Stimulated activated CD8-positive, alpha-beta memory T cell treated with anti-CD3 and anti-CD28 coated beads, Interleukin-7, amount 100 ng/mL, for 4 hours (primary cell): ENCODE data around the gene RANBP10.
A peak's percentile ranks its signal among the peaks of the same experiment; 100 is the strongest.
"Not testable (repeated sequence)": the region's sequence is repeated elsewhere in the genome, so short reads cannot be mapped to it uniquely, and the experiment has no call there.

ENCODE experiments used
- DNase-seq, 2 donors: peaks; one replicate each; pipeline ENCODE4 v3.0.0-alpha.2; 2020; ENCODE audit warnings: low read depth in 2 of 2

RANBP10 gene

DNA sequence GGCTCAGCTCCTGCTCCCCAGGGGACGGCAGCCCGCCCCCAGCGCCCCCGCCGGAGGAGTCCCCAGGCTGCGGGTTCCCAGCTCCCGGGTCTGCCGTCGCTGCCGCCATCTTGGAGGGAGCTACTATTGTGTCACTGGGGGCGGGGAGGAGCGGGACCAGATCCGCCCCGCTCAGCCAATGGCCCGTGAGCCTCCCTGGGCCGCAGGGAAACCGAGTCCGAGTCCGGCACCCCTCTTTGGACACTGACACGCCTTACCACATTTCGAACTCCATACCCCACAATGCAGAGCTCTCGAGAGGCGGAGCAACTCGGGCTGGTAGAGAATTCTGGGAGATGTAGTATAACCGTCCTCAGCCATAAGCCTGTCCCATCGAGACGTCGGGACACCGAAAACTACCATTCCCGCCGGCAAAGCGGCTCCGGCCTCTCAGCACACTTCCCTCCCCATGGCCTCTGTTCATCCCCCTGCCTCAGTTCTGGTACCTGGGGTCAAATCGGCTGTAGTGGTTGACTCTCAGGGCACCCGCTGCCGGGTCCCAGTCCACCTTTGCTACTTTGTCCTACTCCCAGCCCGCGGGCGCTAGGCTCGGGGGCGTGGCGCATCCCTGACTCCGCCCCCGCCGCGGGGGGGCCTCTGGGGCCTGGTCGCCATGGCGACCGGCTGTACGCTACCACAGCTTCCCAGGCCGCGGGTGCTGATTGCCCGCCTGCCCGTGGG is at the start of gene RANBP10, which contains the start of gene TSNAXIP1:
RANBP10 (minus strand) TSS at position 133 of the 720 bp plus-strand sequence; CDS start at position 109, 24 bp downstream.
TSNAXIP1 (plus strand) TSS at position 462 of the 720 bp plus-strand sequence. CDS start 261 bp downstream, outside the sequence.
- peak; percentile 95 to 96 for DNase-seq

DNA sequence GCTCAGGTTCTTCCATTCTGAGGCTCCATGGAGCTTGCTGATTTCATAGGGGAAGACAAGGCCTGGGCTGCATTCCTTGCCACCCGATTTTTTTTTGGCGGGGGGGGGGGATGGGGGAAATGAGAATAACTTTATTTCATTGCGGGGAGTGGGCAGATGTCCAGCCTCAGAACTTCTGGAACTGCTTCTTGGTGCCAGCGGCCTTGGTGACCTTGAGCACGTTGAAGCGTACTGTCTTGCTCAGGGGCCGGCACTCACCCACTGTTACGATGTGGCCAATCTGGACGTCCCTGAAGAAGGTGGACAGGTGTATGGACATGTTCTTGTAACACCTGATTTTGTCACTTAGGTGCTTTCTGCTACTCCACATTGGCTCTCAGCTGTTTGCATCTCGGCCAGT is 49.4 kb upstream of the RANBP10 start:
- DNase-seq, result no peak

DNA sequence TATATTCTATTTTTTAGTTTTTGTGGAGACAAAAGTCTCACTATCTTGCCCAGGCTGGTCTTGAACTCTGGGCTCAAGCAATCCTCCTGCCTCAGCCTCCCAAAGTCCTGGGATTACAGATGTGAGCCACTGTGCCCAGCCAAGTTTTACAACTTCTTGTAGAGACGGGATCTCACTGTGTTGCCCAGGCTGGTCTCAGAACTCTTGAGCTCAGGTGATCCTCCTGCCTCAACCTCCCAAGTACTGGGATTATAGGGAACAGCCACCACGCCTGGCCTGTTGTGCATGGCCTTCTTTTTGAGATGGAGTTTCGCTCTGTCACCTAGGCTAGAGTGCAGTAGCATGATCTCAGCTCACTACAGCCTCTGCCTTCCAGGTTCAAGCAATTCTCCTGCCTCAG is 47.3 kb upstream of the RANBP10 start:
- DNase-seq, result no peak

DNA sequence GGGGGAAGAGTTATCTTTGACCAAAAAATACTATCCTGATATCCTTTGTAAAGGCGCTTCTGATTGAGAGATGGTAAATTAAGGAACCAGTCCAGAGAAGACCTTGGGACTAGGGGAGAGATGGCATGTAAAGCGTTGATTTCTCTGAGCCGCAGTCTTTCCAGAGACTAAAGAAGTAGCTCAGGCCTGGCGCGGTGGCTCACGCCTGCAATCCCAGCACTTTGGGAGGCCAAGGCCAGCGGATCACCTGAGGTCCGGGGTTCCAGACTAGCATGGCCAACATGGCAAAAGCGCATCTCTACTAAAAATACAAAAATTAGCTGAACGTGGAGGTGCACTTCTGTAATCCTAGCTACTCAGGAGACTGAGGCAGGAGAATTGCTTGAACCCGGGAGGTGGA is 41.8 kb upstream of the RANBP10 start:
- no peak for DNase-seq

DNA sequence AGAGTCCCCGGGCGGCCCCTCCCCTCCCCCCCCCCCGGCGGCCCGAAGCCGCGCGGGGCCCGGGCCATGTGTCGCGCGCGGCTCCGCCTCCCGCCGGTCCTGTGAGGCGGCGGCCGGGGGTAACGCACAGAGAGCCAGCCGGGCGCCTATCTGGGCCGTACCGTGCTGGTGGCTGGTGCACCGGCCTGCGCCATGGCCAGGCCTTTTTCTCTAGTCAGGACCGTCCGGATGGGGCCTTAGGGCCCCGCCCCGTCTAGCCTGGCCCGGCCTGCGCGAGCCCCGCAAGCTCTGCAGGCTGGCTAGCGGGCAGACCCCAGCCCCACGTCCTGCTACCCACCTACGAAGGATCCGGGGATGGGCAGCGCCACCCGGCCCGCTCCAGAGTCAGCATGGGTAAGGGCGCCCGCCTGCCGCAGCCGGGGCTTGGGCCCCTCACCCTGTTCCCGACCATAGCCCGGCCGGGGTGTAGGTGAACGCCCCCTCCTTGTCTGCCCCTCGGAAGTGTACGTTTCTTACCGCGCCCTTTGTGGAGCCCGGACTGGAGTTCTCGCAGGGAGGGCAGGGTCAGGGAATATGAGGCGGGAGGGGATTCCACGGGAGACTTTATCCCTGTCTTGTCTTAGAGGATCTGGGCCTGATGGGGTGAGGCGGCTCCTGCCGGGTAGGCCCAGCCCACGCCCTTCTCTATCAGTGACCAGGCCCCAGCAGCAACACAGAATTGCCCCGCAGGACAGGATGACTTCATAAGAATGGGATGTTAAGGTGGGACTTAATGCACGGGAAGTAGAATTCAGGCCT is 40.9 kb upstream of the RANBP10 start, which contains the start of gene CENPT:
CENPT (minus strand) TSS at position 630 of the 798 bp plus-strand sequence. CDS start 13,834 bp downstream, outside the sequence.
- DNase-seq, result no peak

DNA sequence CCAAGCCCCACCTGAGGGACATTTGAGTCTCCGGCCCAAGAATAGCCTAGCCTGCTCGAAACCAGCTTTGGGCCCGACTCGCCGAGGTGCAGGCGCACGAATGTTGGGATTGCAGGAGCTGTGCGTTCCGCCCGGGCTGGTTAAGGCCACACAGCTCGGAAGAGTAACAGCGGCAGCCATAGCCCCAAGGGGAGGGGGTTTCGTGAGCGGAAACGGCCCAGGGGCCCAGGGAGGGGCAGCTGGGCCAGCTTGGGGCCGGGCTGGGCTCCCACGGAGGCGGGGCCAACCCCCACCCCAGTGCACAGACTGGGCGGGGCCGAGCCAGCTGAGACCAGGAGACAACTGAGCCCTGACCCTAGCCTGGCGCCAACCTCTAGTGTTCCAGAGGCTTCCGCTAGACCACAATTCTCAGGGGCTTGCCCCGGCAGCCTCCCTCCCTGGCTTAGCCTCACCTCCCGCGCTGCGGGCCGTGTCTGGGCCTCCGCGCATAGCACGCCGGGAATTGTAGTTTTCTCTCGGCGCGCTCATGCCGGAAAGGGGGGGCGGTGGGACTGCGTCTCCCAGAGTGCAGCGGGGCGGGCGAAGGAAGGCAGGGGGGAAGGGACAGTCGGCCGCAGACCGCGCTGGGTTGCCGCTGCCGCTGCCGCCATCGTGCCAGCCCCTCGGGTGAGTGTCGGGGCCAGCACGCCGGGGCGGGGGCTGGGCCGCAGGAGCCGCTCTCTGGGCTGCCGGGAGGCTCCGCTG is 40.1 kb upstream of the RANBP10 start, which contains the start of gene NUTF2:
NUTF2 (plus strand) TSS at position 614 of the 744 bp plus-strand sequence. CDS start 18,198 bp downstream, outside the sequence.
- DNase-seq, result peak; percentile 90 to 93

DNA sequence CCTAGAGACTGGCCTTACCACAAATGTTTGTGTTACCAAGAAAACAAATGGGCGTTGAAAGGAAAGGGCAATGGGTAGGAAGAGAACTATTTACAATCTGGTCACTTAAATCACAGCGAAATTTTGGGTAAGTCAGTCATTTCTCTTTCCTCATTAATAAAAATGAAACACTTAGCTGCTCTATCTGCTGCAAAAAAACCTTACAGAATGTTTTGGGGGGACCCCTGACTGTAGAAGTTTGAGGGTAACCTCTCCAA is 39.6 kb upstream of the RANBP10 start:
- no peak for DNase-seq

DNA sequence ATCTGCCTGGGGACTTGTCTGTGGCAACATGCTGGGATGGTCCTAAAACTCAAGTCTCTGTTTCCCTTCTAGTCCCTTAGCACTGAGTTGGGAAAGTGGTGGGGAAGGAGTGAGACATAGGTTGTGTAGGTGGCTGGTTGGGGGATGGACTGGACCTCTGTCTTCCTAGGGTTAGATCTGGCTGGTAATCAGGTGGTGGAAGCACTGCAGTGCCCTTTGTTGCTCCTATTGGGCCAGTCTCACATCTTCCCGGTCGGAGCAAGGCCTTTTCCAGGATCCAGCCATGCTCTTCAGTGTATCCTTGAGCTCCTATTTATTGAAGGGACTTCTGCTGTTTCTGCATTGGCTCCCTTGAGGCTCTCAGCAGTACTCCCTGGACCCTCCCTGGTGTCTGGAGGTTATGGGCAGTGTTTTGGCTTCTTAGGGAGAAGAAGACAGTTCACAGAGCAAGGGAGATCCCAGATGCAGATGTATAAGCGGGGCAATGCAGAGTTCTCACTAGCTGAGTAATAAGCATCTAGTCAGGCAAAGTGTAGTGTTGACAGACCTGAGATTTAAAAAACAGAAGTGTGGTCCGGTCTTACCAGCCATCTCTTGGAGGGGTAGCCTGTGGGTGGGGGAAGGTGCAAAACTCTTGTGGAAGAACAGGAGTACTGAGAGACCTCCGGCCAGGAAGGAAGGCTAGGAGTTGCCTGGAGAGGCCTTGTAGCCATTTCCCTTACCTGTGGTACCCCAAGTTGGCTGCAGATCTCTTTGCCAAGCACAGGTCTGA is 39.1 kb upstream of the RANBP10 start:
- DNase-seq, result no peak

DNA sequence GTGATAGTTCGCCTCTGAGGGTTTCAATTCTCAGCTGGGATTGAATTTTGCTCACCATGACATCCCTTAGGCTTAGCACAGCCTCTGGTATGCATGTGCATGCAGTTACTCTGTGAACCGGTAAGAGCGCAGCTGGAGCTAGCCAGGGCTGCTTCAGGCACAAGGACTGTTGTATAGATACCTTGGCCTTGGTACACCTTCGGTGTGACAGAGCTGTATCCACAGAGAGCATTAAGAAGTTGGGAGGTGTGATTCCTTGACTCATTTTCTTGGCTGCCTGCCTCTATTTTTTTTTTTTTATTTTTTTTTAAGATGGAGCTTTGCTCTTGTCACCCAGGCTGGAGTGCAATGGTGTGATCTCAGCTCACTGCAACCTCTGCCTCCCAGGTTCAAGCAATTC is 38.1 kb upstream of the RANBP10 start:
- DNase-seq, result no peak

DNA sequence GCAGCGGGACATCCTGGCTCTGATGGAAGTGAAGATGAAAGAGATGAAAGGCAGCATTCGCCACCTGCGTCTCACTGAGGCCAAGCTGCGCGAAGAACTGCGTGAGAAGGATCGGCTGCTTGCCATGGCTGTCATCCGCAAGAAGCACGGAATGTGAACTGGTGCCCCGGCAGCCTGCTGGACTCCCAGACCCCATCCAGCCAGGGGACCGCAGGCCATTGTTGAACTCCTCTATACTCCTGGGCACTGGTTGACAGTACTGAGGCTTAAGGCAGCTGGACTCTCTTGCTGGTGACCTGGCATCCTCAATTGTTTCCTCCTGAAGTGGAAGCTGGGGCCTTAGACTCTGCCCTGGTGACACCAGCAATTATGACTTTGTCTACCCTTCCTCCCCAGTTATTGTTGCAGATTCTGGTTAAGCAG is 37.0 kb upstream of the RANBP10 start:
- peak in 1 of 2 donors; percentile 5 for DNase-seq

DNA sequence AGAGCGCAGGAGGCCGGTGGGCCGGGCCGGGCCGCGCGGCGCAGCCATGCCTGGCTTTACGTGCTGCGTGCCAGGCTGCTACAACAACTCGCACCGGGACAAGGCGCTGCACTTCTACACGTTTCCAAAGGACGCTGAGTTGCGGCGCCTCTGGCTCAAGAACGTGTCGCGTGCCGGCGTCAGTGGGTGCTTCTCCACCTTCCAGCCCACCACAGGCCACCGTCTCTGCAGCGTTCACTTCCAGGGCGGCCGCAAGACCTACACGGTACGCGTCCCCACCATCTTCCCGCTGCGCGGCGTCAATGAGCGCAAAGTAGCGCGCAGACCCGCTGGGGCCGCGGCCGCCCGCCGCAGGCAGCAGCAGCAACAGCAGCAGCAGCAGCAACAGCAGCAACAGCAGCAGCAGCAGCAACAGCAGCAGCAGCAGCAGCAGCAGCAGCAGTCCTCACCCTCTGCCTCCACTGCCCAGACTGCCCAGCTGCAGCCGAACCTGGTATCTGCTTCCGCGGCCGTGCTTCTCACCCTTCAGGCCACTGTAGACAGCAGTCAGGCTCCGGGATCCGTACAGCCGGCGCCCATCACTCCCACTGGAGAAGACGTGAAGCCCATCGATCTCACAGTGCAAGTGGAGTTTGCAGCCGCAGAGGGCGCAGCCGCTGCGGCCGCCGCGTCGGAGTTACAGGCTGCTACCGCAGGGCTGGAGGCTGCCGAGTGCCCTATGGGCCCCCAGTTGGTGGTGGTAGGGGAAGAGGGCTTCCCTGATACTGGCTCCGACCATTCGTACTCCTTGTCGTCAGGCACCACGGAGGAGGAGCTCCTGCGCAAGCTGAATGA is 36.4 kb upstream of the RANBP10 start:
- peak; percentile 5 to 39 for DNase-seq

DNA sequence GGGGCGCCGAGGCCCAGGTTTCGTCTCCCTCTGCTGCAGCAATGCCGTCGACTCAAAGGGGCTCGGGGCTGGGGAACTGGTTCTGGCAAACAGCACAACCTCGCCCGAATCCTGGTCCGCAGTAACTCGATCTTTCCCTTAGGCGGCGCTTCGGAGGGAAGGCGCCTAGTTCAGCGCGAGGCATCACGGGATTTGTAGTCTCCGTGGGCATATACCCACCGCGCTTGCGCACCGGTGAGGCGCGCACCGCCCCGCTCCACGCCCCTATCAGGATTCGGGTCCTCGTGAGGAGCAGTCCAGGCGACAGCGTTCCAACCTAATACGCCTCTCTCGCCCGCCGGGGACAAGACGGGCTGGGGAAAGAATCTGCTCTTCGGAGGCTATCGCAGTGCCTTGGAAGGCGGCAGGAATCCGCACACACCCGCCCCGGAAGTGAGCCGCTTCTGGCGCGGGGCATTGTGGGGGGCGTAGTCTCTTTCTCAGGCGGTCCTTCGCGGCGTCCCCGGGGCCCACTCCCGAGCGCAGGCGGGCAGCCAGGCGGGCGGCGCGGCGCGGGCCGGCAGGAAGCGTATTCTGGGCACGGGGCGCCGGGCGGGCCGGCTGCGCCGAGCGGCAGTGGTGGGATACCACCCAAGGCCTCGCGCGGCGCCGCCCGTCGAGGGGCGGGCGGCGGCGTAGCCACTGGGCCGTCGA is 35.6 kb upstream of the RANBP10 start, which contains the start of gene THAP11:
THAP11 (plus strand) TSS at position 505 of the 693 bp plus-strand sequence. CDS start 235 bp downstream, outside the sequence.
- DNase-seq, result peak; percentile 87 to 92

DNA sequence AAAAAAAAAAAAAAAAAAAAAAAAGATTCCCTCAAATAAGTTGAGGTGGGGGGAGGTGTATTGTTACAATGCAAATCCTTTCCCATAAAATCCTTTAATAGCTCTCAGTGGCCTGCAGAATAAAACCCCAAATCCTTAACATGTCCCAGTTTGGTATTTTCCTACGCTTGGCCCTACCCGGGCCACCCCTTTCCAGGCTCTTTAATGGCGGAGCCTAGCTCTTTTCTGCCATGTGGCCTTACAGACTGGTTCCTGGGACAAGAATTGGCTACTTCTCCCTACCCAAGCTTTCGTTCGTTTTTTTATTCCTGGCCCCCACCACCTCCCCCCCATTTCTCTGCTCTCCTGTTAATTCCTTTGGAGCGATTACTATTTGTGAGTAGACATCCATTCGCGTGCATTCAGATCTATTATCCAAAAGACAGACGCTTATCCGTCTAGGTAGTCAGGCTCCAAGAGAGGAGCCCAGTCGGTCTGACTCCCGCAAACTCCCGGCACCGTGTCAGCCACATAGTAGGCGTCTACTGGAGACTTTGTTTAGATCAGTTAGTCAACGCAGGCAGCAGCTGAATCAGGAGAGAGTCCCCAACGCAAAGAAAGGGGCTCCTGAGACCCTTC is 34.9 kb upstream of the RANBP10 start:
- no peak for DNase-seq

DNA sequence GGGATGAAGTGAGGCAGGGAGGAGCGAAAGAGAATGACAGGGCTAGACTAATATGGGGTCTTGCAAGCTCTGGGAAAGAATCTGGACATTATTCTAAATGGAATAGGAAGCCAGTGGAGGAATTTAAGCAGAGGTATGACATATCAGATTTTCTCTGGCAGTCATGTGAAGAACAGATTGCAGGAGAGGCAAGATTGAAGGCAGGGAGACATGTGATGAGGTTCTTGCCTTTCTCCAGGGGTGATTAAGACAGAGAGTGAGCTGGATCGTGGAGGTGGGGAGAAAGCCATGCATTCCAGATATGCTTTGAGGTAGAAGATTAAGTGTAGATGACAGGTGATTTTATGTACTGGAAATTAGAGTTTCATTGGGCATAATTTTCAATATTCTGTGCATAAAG is 31.5 kb upstream of the RANBP10 start:
- no peak for DNase-seq

DNA sequence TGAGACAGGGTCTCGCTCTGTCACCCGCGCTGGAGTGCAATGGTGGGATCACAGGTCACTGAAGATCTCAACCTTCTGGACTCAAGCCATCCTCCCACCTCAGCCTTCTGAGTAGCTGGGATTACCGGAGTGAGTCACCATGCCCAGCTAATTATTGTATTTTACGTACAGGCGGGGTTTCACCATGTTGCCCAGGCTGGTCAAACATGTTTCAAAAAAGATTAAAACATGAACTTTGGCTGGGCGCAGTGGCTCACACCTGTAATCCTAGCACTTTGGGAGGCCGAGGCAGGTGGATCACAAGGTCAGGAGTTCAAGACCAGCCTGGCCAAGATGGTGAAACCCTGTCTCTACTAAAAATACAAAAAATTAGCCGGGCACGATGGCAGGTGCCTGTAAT is 30.8 kb upstream of the RANBP10 start:
- not testable (repeated sequence) for DNase-seq

DNA sequence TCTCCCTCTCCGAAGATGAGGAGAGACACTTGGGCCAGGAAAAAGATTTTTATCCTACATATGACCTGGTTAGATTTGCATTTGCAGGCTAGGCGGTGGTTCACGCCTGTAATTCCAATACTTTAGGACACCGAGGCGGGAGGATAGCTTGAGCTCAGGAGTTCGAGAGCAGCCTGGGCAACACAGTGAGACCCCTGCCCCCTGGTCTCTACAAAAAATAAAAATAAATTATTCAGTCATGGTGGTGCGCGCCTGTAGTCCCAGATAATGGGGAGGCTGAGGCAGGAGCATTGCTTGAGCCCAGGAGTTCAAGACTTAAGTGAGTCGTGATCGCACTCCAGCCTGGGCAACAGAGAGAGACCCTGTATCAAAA is 27.9 kb upstream of the RANBP10 start:
- DNase-seq, result no peak

DNA sequence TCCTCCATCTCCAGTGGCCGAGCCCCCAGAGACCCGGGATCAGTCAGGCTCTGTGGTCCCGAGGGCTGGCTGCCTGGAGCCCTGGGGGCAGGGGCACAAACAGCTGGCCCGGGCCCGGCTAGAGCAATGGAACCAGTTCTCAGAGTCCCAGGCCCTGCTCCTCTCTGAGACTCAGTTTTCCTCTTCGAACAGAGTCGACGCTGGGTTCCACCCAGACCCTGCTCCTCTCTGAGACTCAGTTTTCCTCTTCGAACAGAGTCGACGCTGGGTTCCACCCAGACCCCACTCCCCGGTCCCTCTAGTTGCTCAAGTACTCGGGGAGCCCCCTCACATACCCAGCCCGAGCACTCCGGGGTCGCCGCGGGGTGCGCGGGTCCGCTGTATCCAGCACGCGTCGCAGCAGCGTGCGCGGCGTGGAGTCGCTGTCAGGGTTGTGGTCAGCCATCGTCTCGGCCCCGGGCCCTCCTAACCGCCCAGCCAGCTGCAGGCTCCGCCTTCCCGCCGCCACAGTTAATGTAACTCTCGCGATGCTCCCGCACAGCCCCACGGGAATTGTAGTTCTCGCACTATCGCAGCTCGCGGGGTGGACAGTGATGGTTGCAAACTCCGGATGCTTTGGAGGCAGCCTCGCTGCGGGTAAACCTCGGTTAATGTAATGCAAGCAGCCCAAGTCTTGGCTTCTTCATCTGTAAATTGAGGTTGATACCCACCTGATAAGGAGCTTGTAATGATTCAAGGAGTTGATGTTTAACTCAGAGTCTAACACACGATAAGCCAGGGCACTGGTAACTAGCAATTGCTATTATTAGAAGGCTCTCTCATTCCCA is 27.3 kb upstream of the RANBP10 start:
- peak; percentile 82 to 85 for DNase-seq

DNA sequence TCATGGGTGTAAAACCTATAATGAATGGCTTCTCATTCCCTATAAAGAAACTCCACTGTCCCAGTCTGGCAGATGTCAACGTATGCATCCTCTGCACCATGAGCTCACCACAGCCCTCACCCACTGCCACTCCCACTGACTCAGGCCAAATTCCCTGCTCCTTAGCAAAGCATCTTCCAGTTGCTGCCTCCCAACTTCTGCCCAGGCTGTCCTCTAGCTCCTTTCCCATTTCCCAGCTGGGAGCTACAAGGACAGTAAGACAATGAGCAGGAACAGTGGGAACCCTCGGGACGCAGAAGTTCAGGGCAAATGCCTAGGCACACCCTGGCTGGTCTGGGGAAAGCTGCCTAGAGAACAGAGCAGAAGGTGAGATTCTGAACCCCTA is 26.7 kb upstream of the RANBP10 start:
- DNase-seq, result no peak
